HepG2 (cell line): ENCODE measurements around the gene NRSN2. TPM values are rescaled to one million over a fixed set of nuclear protein-coding genes. Genes with fewer than 3 reads are reported as not detected.

Experiments used
- ATAC-seq: fragments of 200-7000 bp; cut with Tn5 transposase; 3 replicates; pipeline ENCODE4 v1.9.1; 2020; ENCODE audit warnings: mild to moderate bottlenecking, moderate library complexity
- BruUV-seq: library from RNA; stranded (reverse); fragments of 400-500 nt; replicated peaks from 2 replicates; lab custom pipeline; 2021; lab: Mats Ljungman, UMichigan
- CTCF ChIA-PET: fragments of 300-600 bp; formaldehyde crosslinking; extraction: SDS; loops from one replicate; lab custom pipeline; 2021; ENCODE audit warnings: low total read pairs, inconsistent platforms, low intra/inter-chr PET ratio; lab: Yijun Ruan, JAX
- POLR2A ChIA-PET: fragments of 350-600 bp; sonication (Branson Sonifier 250); formaldehyde crosslinking; loops from one replicate; lab custom pipeline; 2020; ENCODE audit warnings: antibody characterized with exemption, inconsistent platforms; lab: Yijun Ruan, JAX
- DNase-seq: peaks from one replicate; pipeline ENCODE4 v3.0.0-alpha.2; 2015; ENCODE audit warnings: low spot score
- FAIRE-seq: peaks from 3 replicates; lab custom pipeline; 2011; peaks lifted over from hg19 to GRCh38; lab: Jason Lieb, UNC
- H2AFZ ChIP-seq: one replicate; pipeline ENCODE4 v1.6.1; 2011; ENCODE audit warnings: low read length, inconsistent platforms
- H3K27ac ChIP-seq: fragments of 300-600 bp; 3 replicates; pipeline ENCODE4 v1.8.0; 2011; ENCODE audit warnings: mixed run types, mild to moderate bottlenecking, mixed read lengths, low read length, inconsistent platforms; ENCODE audit not compliant: insufficient read depth; ENCODE audit errors: extremely low read length
- H3K27me3 ChIP-seq, 2 experiments: fragments of 200-600 bp in 1 of 2; 2 replicates in 1 of 2; 3 replicates in 1 of 2; pipeline versions ENCODE4 v1.6.0 to v1.8.0; 2011; ENCODE audit warnings: low read length in 2 of 2, mild to moderate bottlenecking in 2 of 2, moderate library complexity in 2 of 2, inconsistent platforms in 1 of 2; ENCODE audit not compliant: insufficient read depth in 2 of 2, control insufficient read depth in 1 of 2
- H3K36me3 ChIP-seq, 2 experiments: fragments of 200-600 bp in 1 of 2; replicated peaks in 1 of 2; 2 replicates in 1 of 2; 3 replicates in 1 of 2; pipeline versions ENCODE4 v1.5.1 to v1.8.0; 2011; ENCODE audit warnings: low read length in 2 of 2, inconsistent platforms in 1 of 2; ENCODE audit not compliant: insufficient read depth in 2 of 2, control insufficient read depth in 1 of 2
- H3K4me1 ChIP-seq: 2 replicates; pipeline ENCODE4 v1.5.1; 2012; ENCODE audit warnings: low read length, inconsistent platforms; ENCODE audit not compliant: insufficient read depth
- H3K4me2 ChIP-seq: 2 replicates; pipeline ENCODE4 v1.6.0; 2011; ENCODE audit warnings: low read depth, low read length, inconsistent platforms
- H3K4me3 ChIP-seq, 3 experiments: fragments of 200-600 bp in 1 of 3; sonication (generic), shearing (Covaris generic) in 1 of 3; replicated peaks in 1 of 3; 2 replicates each; pipeline ENCODE4 v1.5.1; 2011 to 2016; ENCODE audit warnings: low read length in 3 of 3, inconsistent platforms in 2 of 3, low read depth in 2 of 3, mild to moderate bottlenecking in 2 of 3, control low read depth in 1 of 3, mixed read lengths in 1 of 3; ENCODE audit not compliant: insufficient read depth in 1 of 3
- H3K79me2 ChIP-seq: one replicate; pipeline ENCODE4 v1.6.1; 2011; ENCODE audit warnings: low read length, inconsistent platforms; ENCODE audit not compliant: insufficient read depth
- H3K9ac ChIP-seq: 2 replicates; pipeline ENCODE4 v1.6.0; 2011; ENCODE audit warnings: mild to moderate bottlenecking, low read depth, low read length, inconsistent platforms; ENCODE audit not compliant: insufficient read depth
- H3K9me3 ChIP-seq: 2 replicates; pipeline ENCODE4 v1.5.1; 2012; ENCODE audit warnings: mild to moderate bottlenecking, low read length
- H4K20me1 ChIP-seq: 2 replicates; pipeline ENCODE4 v1.6.0; 2011; ENCODE audit warnings: inconsistent platforms, mild to moderate bottlenecking, low read length, moderate library complexity; ENCODE audit not compliant: insufficient read depth
- ZBTB20 ChIP-seq: sonication (generic); formaldehyde crosslinking; IDR thresholded peaks from 2 replicates; pipeline ENCODE4 v1.8.1; 2023; ENCODE audit warnings: missing genetic modification reagents, low read depth, mild to moderate bottlenecking, borderline replicate concordance
- ZBTB38 ChIP-seq: sonication (generic); formaldehyde crosslinking; IDR thresholded peaks from 2 replicates; pipeline ENCODE4 v1.5.1; 2020; ENCODE audit warnings: mild to moderate bottlenecking, missing genetic modification reagents
- ZNF263 ChIP-seq: sonication (generic); formaldehyde crosslinking; IDR thresholded peaks from 2 replicates; pipeline ENCODE4 v1.4.0; 2020; ENCODE audit warnings: missing genetic modification reagents
- WGBS: methylation state at CpG from one replicate; pipeline ENCODE4 v1.1.6; 2017; ENCODE audit warnings: low lambda C conversion rate; 5-methylcytosine and 5-hydroxymethylcytosine counted together
- in situ Hi-C: cut with HindIII; loops from 2 replicates; pipeline ENCODE4 v1.10.0; 2017; ENCODE audit warnings: low pct_unique_long_range_greater_than_20kb; ENCODE audit not compliant: extremely low pct_ligation_motif_present
- intact Hi-C: fragments of 100-400 bp; cut with micrococcal nuclease; formaldehyde crosslinking; loops from one replicate; pipeline ENCODE4 v1.10.0; 2022; ENCODE audit not compliant: unreplicated experiment
- polyA plus RNA-seq, 8 experiments: library from polyadenylated mRNA; depleted of rRNA in 3 of 8; stranded (reverse) in 7 of 8; unstranded in 1 of 8; fragments of >200 nt; fragmentation: Illumina TruSeq in 4 of 8; extraction: Trizol in 4 of 8; gene quantifications; 2 replicates each; pipeline versions ENCODE4 v1.2.1 to v1.2.3, GENCODE V29; 2011 to 2016; ENCODE audit warnings: low read depth in 4 of 8, missing spikeins in 1 of 8, mixed read lengths in 1 of 8; ENCODE audit not compliant: insufficient read depth in 1 of 8
- total RNA-seq, 5 experiments: library from RNA; depleted of rRNA; stranded (reverse); fragments of >200 nt; fragmentation: Illumina TruSeq; extraction: Trizol; gene quantifications; 2 replicates each; pipeline ENCODE4 v1.2.3, GENCODE V29; 2016; ENCODE audit warnings: low read depth in 1 of 5
- TF ChIP-seq, protein P1 (sequence below): fragments of 450-650 bp; IDR thresholded peaks from 2 replicates; pipeline ENCODE4 v1.6.1; 2016
- TF ChIP-seq, protein P2 (sequence below): sonication (generic); formaldehyde crosslinking; IDR thresholded peaks from 2 replicates; pipeline ENCODE4 v1.4.0; 2020; ENCODE audit warnings: missing genetic modification reagents

The NRSN2 gene
- total and polyA plus RNA-seq, 2 of the 13 experiments (the other 11 are each of a cell fraction or from before 2014, with no cell fraction given), result 32.3 to 49.4 TPM

DNA sequence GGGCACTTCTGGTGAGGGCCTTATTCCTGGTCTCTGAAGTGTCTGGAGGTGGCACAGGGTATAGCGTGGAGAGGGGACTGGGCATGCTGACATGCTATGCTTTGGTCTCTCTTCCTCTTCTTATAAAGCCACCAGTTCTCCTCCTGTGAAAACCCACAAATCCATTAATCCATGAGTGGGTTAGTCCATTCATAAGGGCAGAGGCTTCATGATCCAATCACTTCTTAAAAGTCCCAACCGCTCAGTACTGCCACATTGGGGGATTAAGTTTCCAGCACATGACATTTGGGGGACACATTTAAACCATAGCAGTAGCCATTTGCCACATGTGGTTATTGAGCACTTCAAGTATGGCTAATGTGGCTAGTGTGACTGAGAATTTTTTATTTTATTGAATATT lies 29.8 kb downstream of the NRSN2 start:
- no peaks in the 10 kb centered on the region for H3K9me3 ChIP-seq
- no peaks in the 10 kb centered on the region for H3K27me3 ChIP-seq
- ChIA-PET POLR2A (interaction anchor here (24.1 to 29.0 kb wide), 2 partner anchors 14 to 21 kb away, joined by 909 to 1587 read pairs; partner anchors contain the start of gene RBCK1), CTCF (no interaction called here)
- H4K20me1 ChIP-seq, result no peaks in the 10 kb centered on the region
- WGBS, result 100% methylated on average over 2 of the region's 2 CpGs
- no peak overlapping the region for H3K4me2 ChIP-seq
- in situ Hi-C loops (no loop called here), intact Hi-C loops (no loop called here)
- TF ChIP-seq ZBTB38 (no peak), ZNF263 (CRISPR knock-in tag) (no peak), ZBTB20 (CRISPR knock-in tag) (no peak)
- TF ChIP-seq, protein P1, sequence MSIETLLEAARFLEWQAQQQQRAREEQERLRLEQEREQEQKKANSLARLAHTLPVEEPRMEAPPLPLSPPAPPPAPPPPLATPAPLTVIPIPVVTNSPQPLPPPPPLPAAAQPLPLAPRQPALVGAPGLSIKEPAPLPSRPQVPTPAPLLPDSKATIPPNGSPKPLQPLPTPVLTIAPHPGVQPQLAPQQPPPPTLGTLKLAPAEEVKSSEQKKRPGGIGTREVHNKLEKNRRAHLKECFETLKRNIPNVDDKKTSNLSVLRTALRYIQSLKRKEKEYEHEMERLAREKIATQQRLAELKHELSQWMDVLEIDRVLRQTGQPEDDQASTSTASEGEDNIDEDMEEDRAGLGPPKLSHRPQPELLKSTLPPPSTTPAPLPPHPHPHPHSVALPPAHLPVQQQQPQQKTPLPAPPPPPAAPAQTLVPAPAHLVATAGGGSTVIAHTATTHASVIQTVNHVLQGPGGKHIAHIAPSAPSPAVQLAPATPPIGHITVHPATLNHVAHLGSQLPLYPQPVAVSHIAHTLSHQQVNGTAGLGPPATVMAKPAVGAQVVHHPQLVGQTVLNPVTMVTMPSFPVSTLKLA, result peak; percentile 22; the same call in 1 of the 2 replicates
- TF ChIP-seq, protein P2, sequence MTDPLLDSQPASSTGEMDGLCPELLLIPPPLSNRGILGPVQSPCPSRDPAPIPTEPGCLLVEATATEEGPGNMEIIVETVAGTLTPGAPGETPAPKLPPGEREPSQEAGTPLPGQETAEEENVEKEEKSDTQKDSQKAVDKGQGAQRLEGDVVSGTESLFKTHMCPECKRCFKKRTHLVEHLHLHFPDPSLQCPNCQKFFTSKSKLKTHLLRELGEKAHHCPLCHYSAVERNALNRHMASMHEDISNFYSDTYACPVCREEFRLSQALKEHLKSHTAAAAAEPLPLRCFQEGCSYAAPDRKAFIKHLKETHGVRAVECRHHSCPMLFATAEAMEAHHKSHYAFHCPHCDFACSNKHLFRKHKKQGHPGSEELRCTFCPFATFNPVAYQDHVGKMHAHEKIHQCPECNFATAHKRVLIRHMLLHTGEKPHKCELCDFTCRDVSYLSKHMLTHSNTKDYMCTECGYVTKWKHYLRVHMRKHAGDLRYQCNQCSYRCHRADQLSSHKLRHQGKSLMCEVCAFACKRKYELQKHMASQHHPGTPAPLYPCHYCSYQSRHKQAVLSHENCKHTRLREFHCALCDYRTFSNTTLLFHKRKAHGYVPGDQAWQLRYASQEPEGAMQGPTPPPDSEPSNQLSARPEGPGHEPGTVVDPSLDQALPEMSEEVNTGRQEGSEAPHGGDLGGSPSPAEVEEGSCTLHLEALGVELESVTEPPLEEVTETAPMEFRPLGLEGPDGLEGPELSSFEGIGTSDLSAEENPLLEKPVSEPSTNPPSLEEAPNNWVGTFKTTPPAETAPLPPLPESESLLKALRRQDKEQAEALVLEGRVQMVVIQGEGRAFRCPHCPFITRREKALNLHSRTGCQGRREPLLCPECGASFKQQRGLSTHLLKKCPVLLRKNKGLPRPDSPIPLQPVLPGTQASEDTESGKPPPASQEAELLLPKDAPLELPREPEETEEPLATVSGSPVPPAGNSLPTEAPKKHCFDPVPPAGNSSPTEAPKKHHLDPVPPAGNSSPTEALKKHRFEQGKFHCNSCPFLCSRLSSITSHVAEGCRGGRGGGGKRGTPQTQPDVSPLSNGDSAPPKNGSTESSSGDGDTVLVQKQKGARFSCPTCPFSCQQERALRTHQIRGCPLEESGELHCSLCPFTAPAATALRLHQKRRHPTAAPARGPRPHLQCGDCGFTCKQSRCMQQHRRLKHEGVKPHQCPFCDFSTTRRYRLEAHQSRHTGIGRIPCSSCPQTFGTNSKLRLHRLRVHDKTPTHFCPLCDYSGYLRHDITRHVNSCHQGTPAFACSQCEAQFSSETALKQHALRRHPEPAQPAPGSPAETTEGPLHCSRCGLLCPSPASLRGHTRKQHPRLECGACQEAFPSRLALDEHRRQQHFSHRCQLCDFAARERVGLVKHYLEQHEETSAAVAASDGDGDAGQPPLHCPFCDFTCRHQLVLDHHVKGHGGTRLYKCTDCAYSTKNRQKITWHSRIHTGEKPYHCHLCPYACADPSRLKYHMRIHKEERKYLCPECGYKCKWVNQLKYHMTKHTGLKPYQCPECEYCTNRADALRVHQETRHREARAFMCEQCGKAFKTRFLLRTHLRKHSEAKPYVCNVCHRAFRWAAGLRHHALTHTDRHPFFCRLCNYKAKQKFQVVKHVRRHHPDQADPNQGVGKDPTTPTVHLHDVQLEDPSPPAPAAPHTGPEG (CRISPR knock-in tag), result 0 out of 2 replicates have a peak, but pooled peaks have one; percentile 6
- BruUV-seq, result no TSS peak
- H3K27ac ChIP-seq, result no peak overlapping the region
- ATAC-seq (no peak), DNase-seq (no peak), FAIRE-seq (no peak)
- no peaks in the 10 kb centered on the region for H3K36me3 ChIP-seq
- peaks cover 14% of the 10 kb centered on the region for H3K79me2 ChIP-seq
- no peak overlapping the region for H3K9ac ChIP-seq
- H2AFZ ChIP-seq, result no peak overlapping the region
- peaks cover 59% of the 10 kb centered on the region for H3K4me1 ChIP-seq
- H3K4me3 ChIP-seq, result no peak overlapping the region
